Measurements from ENCODE around the gene ZFP82. TPM values are rescaled to one million over a fixed set of nuclear protein-coding genes. Genes with fewer than 3 reads are reported as not detected.

ZFP82 gene
- total RNA-seq, 4 donors from 2014 or later = 5.9 to 8.0 (median 7.2) TPM

GRCh38 chr19:36441339-36441738 is 22.9 kb upstream of the ZFP82 start:
- 63 to 69% methylated on average over 1 of the region's 1 CpG for WGBS, 2 donors (ENCODE audit: low coverage in 1 of 2)

GRCh38 chr19:36436531-36436930 is 18.1 kb upstream of the ZFP82 start:
- H3K4me1 ChIP-seq = no peaks in the 10 kb centered on the region
- no peaks in the 10 kb centered on the region for H3K36me3 ChIP-seq
- H3K9me3 ChIP-seq = peaks cover 0 to 36% (median 0%) of the 10 kb centered on the region in 3 donors
- 0 to 43% methylated on average over 1 to 2 of the region's 2 CpGs for WGBS, 2 donors (ENCODE audit: low coverage in 1 of 2)
- H3K4me3 ChIP-seq = no peak overlapping the region
- TF ChIP-seq EP300 (IDR thresholded peaks at IDR 0.05) = no peak
- TF ChIP-seq CTCF (IDR thresholded peaks at IDR 0.05) = no peak
- TF ChIP-seq POLR2A (IDR thresholded peaks at IDR 0.05) = no peak
- TF ChIP-seq POLR2AphosphoS5 (IDR thresholded peaks at IDR 0.05) = no peak
- no peaks in the 10 kb centered on the region for H3K27me3 ChIP-seq
- ATAC-seq = no peak
- H3K27ac ChIP-seq = no peak overlapping the region

More at GRCh38 chr19:36441339-36441738, 22.9 kb upstream of the ZFP82 start:
- Histone ChIP-seq H3K9me3 (peaks cover 0 to 80% (median 3%) of the 10 kb centered on the region in 3 donors), H3K36me3 (peaks cover 0 to 19% of the 10 kb centered on the region in 2 donors), H3K4me1 (no peaks in the 10 kb centered on the region), H3K27ac (no peak overlapping the region), H3K27me3 (no peaks in the 10 kb centered on the region), H3K4me3 (no peak overlapping the region)
- TF ChIP-seq POLR2AphosphoS5 (IDR thresholded peaks at IDR 0.05) = no peak
- no peak for TF ChIP-seq EP300 (IDR thresholded peaks at IDR 0.05)
- TF ChIP-seq POLR2A (IDR thresholded peaks at IDR 0.05) = no peak
- TF ChIP-seq CTCF (IDR thresholded peaks at IDR 0.05) = no peak
- no peak for ATAC-seq

- ATAC-seq = no peak
- peaks cover 0 to 12% (median 0%) of the 10 kb centered on the region in 3 donors for H3K4me1 ChIP-seq
- 76 to 77% methylated on average over 3 of the region's 4 CpGs for WGBS, 2 donors (ENCODE audit: low coverage in 1 of 2)
- H3K36me3 ChIP-seq = no peaks in the 10 kb centered on the region
- TF ChIP-seq POLR2AphosphoS5 (IDR thresholded peaks at IDR 0.05) = no peak
- TF ChIP-seq POLR2A (IDR thresholded peaks at IDR 0.05) = no peak
- TF ChIP-seq CTCF (IDR thresholded peaks at IDR 0.05) = no peak
- no peak for TF ChIP-seq EP300 (IDR thresholded peaks at IDR 0.05)
- peaks cover 5% of the 10 kb centered on the region for H3K27me3 ChIP-seq
- no peak overlapping the region for H3K4me3 ChIP-seq
- peaks cover 0 to 9% (median 0%) of the 10 kb centered on the region in 3 donors for H3K9me3 ChIP-seq
- H3K27ac ChIP-seq = no peak overlapping the region
These were observed 5.5 kb upstream of the ZFP82 start for GRCh38 chr19:36423925-36424324.

- Histone ChIP-seq H3K4me1 (peaks cover 0 to 27% (median 7%) of the 10 kb centered on the region in 3 donors), H3K27ac (peak overlapping the region in 2 of 4 donors; percentile 70 to 78), H3K36me3 (no peaks in the 10 kb centered on the region), H3K4me3 (peak overlapping the region; percentile 26 to 58), H3K27me3 (peaks cover 5% of the 10 kb centered on the region), H3K9me3 (peaks cover 0 to 9% (median 0%) of the 10 kb centered on the region in 3 donors)
- no peak for ATAC-seq
- WGBS, 2 donors (ENCODE audit: low coverage in 1 of 2) = 22 to 35% methylated on average over 2 to 13 of the region's 33 CpGs
- no peak for TF ChIP-seq EP300 (IDR thresholded peaks at IDR 0.05)
- TF ChIP-seq CTCF (IDR thresholded peaks at IDR 0.05) = no peak
- no peak for TF ChIP-seq POLR2AphosphoS5 (IDR thresholded peaks at IDR 0.05)
- no peak for TF ChIP-seq POLR2A (IDR thresholded peaks at IDR 0.05)
These were observed 3.5 kb upstream of the ZFP82 start for GRCh38 chr19:36421749-36422481.
